Neural progenitor cell (in vitro differentiated cells): ENCODE measurements around the gene GRM8.

Experiments
- EZH2phosphoT487 ChIP-seq: fragments of 200-600 bp; sonication (generic); IDR thresholded peaks from 2 replicates; pipeline ENCODE4 v1.6.1; 2017; ENCODE audit warnings: antibody characterized with exemption
- TF ChIP-seq, protein P1 (sequence below): fragments of 200-600 bp; sonication (generic); IDR thresholded peaks from 2 replicates; pipeline ENCODE4 v1.5.1; 2017; ENCODE audit warnings: antibody characterized with exemption, mild to moderate bottlenecking

- TF ChIP-seq, protein P1, sequence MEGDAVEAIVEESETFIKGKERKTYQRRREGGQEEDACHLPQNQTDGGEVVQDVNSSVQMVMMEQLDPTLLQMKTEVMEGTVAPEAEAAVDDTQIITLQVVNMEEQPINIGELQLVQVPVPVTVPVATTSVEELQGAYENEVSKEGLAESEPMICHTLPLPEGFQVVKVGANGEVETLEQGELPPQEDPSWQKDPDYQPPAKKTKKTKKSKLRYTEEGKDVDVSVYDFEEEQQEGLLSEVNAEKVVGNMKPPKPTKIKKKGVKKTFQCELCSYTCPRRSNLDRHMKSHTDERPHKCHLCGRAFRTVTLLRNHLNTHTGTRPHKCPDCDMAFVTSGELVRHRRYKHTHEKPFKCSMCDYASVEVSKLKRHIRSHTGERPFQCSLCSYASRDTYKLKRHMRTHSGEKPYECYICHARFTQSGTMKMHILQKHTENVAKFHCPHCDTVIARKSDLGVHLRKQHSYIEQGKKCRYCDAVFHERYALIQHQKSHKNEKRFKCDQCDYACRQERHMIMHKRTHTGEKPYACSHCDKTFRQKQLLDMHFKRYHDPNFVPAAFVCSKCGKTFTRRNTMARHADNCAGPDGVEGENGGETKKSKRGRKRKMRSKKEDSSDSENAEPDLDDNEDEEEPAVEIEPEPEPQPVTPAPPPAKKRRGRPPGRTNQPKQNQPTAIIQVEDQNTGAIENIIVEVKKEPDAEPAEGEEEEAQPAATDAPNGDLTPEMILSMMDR, result no peak
- TF ChIP-seq EZH2phosphoT487, result no peak
Observed at GRCh38 chr7:126525906-126526305, 726.8 kb downstream of the GRM8 start.
